ACC112 (cell line): Measurements from ENCODE around the gene PYROXD2.
"Not testable (repeated sequence)": the region's sequence is repeated elsewhere in the genome, so short reads cannot be mapped to it uniquely, and the experiment has no call there.

Experiments
- H2AFZ ChIP-seq: fragments of 200-600 bp; sonication (generic); one replicate; pipeline ENCODE4 v1.6.0; 2017; ENCODE audit warnings: antibody characterized with exemption, low read length; ENCODE audit not compliant: unreplicated experiment
- H3K27ac ChIP-seq: fragments of 200-600 bp; sonication (generic); 2 replicates; pipeline ENCODE4 v1.5.1; 2014; ENCODE audit warnings: low read depth, mild to moderate bottlenecking, antibody characterized with exemption, low read length, moderate library complexity
- H3K27me3 ChIP-seq: fragments of 200-600 bp; sonication (generic); 2 replicates; pipeline ENCODE4 v1.6.1; 2014; ENCODE audit warnings: mild to moderate bottlenecking, antibody characterized with exemption, low read length, moderate library complexity, mixed read lengths; ENCODE audit not compliant: insufficient read depth
- H3K36me3 ChIP-seq: fragments of 200-600 bp; sonication (generic); 2 replicates; pipeline ENCODE4 v1.6.1; 2016; ENCODE audit warnings: mild to moderate bottlenecking, antibody characterized with exemption, low read length, moderate library complexity, mixed read lengths; ENCODE audit not compliant: insufficient read depth
- H3K4me1 ChIP-seq: fragments of 200-600 bp; sonication (generic); one replicate; pipeline ENCODE4 v1.6.1; 2016; ENCODE audit warnings: low read length, mixed read lengths; ENCODE audit not compliant: insufficient read depth, unreplicated experiment, control insufficient read depth
- H3K4me3 ChIP-seq: fragments of 200-600 bp; sonication (generic); 2 replicates; pipeline ENCODE4 v1.5.1; 2014; ENCODE audit warnings: mild to moderate bottlenecking, low read depth, low read length
- H3K79me2 ChIP-seq: fragments of 200-600 bp; sonication (generic); one replicate; pipeline ENCODE4 v1.6.0; 2016; ENCODE audit warnings: low read length; ENCODE audit not compliant: control insufficient read depth, unreplicated experiment, insufficient read depth

The PYROXD2 gene

GRCh38 chr10:98341701-98342100, 73.3 kb downstream of the PYROXD2 start:
- not testable (repeated sequence) for H2AFZ ChIP-seq, H3K27ac ChIP-seq, H3K27me3 ChIP-seq, H3K79me2 ChIP-seq, H3K36me3 ChIP-seq, H3K4me3 ChIP-seq
- H3K4me1 ChIP-seq: peaks cover 40% of the 10 kb centered on the region

GRCh38 chr10:98340940-98341310, 74.1 kb downstream of the PYROXD2 start:
- peak overlapping the region; percentile 76 for H2AFZ ChIP-seq
- no peaks in the 10 kb centered on the region for H3K36me3 ChIP-seq
- H3K79me2 ChIP-seq: no peaks in the 10 kb centered on the region
- no peak overlapping the region for H3K27ac ChIP-seq
- H3K27me3 ChIP-seq: no peaks in the 10 kb centered on the region
- peaks cover 40% of the 10 kb centered on the region for H3K4me1 ChIP-seq
- no peak overlapping the region for H3K4me3 ChIP-seq

GRCh38 chr10:98340261-98340939, 74.6 kb downstream of the PYROXD2 start:
- Histone ChIP-seq H3K4me3 (peak overlapping the region; percentile 0; the same call in 1 of the 2 replicates), H3K27me3 (no peaks in the 10 kb centered on the region), H3K79me2 (no peaks in the 10 kb centered on the region), H3K27ac (no peak overlapping the region), H3K4me1 (peaks cover 40% of the 10 kb centered on the region), H3K36me3 (no peaks in the 10 kb centered on the region), H2AFZ (peak overlapping the region; percentile 76)

GRCh38 chr10:98339799-98340198, 75.2 kb downstream of the PYROXD2 start:
- no peak overlapping the region for H3K27ac ChIP-seq
- no peaks in the 10 kb centered on the region for H3K79me2 ChIP-seq
- peaks cover 35% of the 10 kb centered on the region for H3K4me1 ChIP-seq
- no peaks in the 10 kb centered on the region for H3K36me3 ChIP-seq
- no peak overlapping the region for H2AFZ ChIP-seq
- H3K4me3 ChIP-seq: no peak overlapping the region
- no peaks in the 10 kb centered on the region for H3K27me3 ChIP-seq

GRCh38 chr10:98338896-98339295, 76.1 kb downstream of the PYROXD2 start:
- Histone ChIP-seq H3K4me3 (peak overlapping the region; percentile 10; the same call in 1 of the 2 replicates), H3K36me3 (no peaks in the 10 kb centered on the region), H3K79me2 (no peaks in the 10 kb centered on the region), H3K4me1 (peaks cover 26% of the 10 kb centered on the region), H3K27me3 (no peaks in the 10 kb centered on the region), H3K27ac (peak overlapping the region; percentile 45; the same call in 1 of the 2 replicates), H2AFZ (no peak overlapping the region)

- Histone ChIP-seq H3K4me1 (peaks cover 26% of the 10 kb centered on the region), H2AFZ (peak overlapping the region; percentile 30), H3K36me3 (no peaks in the 10 kb centered on the region), H3K27me3 (no peaks in the 10 kb centered on the region), H3K79me2 (no peaks in the 10 kb centered on the region), H3K27ac (peak overlapping the region; percentile 45; the same call in 1 of the 2 replicates), H3K4me3 (peak overlapping the region; percentile 10; the same call in 1 of the 2 replicates)
These were observed 76.7 kb downstream of the PYROXD2 start for GRCh38 chr10:98338318-98338717.

- Histone ChIP-seq H2AFZ (no peak overlapping the region), H3K4me3 (no peak overlapping the region), H3K4me1 (peaks cover 29% of the 10 kb centered on the region)
These were observed 77.5 kb downstream of the PYROXD2 start for GRCh38 chr10:98337484-98337883.

More at GRCh38 chr10:98337484-98337883, 77.5 kb downstream of the PYROXD2 start:
- H3K27ac ChIP-seq: no peak overlapping the region
- no peaks in the 10 kb centered on the region for H3K79me2 ChIP-seq
- H3K27me3 ChIP-seq: no peaks in the 10 kb centered on the region
- H3K36me3 ChIP-seq: no peaks in the 10 kb centered on the region
